CD14-positive monocyte (primary cell): ENCODE measurements around the gene PCDHA4. TPM values are rescaled to one million over a fixed set of nuclear protein-coding genes. Genes with fewer than 3 reads are reported as not detected.

ENCODE experiments used
- DNase-seq, 3 donors: peaks; one replicate each; pipeline ENCODE4 v3.0.0-alpha.2; 2011 to 2022
- H2AFZ ChIP-seq: 2 replicates; pipeline ENCODE4 v1.6.0; 2012; ENCODE audit warnings: mild to moderate bottlenecking, low read depth, low read length, inconsistent platforms; ENCODE audit not compliant: insufficient read depth, poor library complexity, severe bottlenecking
- H3K27ac ChIP-seq, 2 donors: 1 replicate in 1 of 2; 2 replicates in 1 of 2; pipeline ENCODE4 v1.5.1; 2012 to 2013; ENCODE audit warnings: low read length in 2 of 2, control low read depth in 1 of 2, inconsistent platforms in 1 of 2, low read depth in 1 of 2, mild to moderate bottlenecking in 1 of 2
- H3K27me3 ChIP-seq, 2 donors: one replicate each; pipeline versions ENCODE4 v1.6.0 to v1.6.1; 2011 to 2013; ENCODE audit warnings: low read length in 2 of 2; ENCODE audit not compliant: control insufficient read depth in 2 of 2, insufficient read depth in 2 of 2
- H3K36me3 ChIP-seq, 2 donors: replicated peaks in 1 of 2; 1 replicate in 1 of 2; 2 replicates in 1 of 2; pipeline versions ENCODE4 v1.5.1 to v1.6.1; 2012 to 2013; ENCODE audit warnings: low read length in 2 of 2, control low read depth in 1 of 2, inconsistent platforms in 1 of 2, mild to moderate bottlenecking in 1 of 2; ENCODE audit not compliant: insufficient read depth in 2 of 2, control insufficient read depth in 1 of 2
- H3K4me1 ChIP-seq, 2 donors: 1 replicate in 1 of 2; 2 replicates in 1 of 2; pipeline versions ENCODE4 v1.5.1 to v1.6.1; 2012 to 2013; ENCODE audit warnings: low read length in 2 of 2, control low read depth in 1 of 2, inconsistent platforms in 1 of 2, mild to moderate bottlenecking in 1 of 2, moderate library complexity in 1 of 2; ENCODE audit not compliant: insufficient read depth in 2 of 2, control insufficient read depth in 1 of 2
- H3K4me2 ChIP-seq: replicated peaks from 2 replicates; pipeline ENCODE3; 2012; ENCODE audit warnings: low read length, moderate library complexity, mild to moderate bottlenecking; ENCODE audit not compliant: poor library complexity, severe bottlenecking; ENCODE audit errors: extremely low read depth
- H3K4me3 ChIP-seq, 3 experiments: fragments of 200-600 bp in 1 of 3; sonication (generic) in 1 of 3; replicated peaks in 1 of 3; 1 replicate in 2 of 3; 2 replicates in 1 of 3; pipeline ENCODE4 v1.5.1; 2011 to 2013; ENCODE audit warnings: low read length in 3 of 3, mild to moderate bottlenecking in 3 of 3, control low read depth in 2 of 3, low read depth in 2 of 3, inconsistent platforms in 1 of 3, moderate library complexity in 1 of 3
- H3K79me2 ChIP-seq: 2 replicates; pipeline ENCODE4 v1.6.0; 2012; ENCODE audit warnings: mild to moderate bottlenecking, control low read depth, inconsistent platforms, low read length, moderate library complexity; ENCODE audit not compliant: insufficient read depth
- H3K9ac ChIP-seq: 2 replicates; pipeline ENCODE4 v1.6.0; 2017; ENCODE audit warnings: low read length, mild to moderate bottlenecking; ENCODE audit not compliant: insufficient read depth, poor library complexity, severe bottlenecking
- H3K9me3 ChIP-seq, 2 donors: replicated peaks in 1 of 2; 1 replicate in 1 of 2; 2 replicates in 1 of 2; pipeline versions ENCODE4 v1.5.1 to v1.6.1; 2012 to 2013; ENCODE audit warnings: low read length in 2 of 2, control low read depth in 1 of 2; ENCODE audit not compliant: control insufficient read depth in 1 of 2, insufficient read depth in 1 of 2
- H4K20me1 ChIP-seq: 2 replicates; pipeline ENCODE4 v1.6.0; 2012; ENCODE audit warnings: mild to moderate bottlenecking, low read length, control low read depth, moderate library complexity; ENCODE audit not compliant: insufficient read depth
- H3K27ac Mint-ChIP-seq, 7 donors: one replicate each; pipeline ENCODE4 v1.8.0; 2020; ENCODE audit warnings: mild to moderate bottlenecking in 7 of 7, mixed read lengths in 7 of 7, moderate library complexity in 6 of 7, inconsistent platforms in 2 of 7
- H3K27me3 Mint-ChIP-seq, 3 donors: one replicate each; pipeline ENCODE4 v1.8.0; 2021 to 2022; ENCODE audit warnings: low read depth in 3 of 3, mild to moderate bottlenecking in 3 of 3, mixed read lengths in 3 of 3, moderate library complexity in 3 of 3, inconsistent platforms in 1 of 3
- H3K36me3 Mint-ChIP-seq, 2 donors: one replicate each; pipeline ENCODE4 v1.8.0; 2020; ENCODE audit warnings: mixed read lengths in 2 of 2, inconsistent platforms in 1 of 2, mild to moderate bottlenecking in 1 of 2
- H3K4me1 Mint-ChIP-seq: one replicate; pipeline ENCODE4 v1.8.0; 2020; ENCODE audit warnings: mild to moderate bottlenecking, mixed read lengths
- H3K4me3 Mint-ChIP-seq, 2 donors: one replicate each; pipeline ENCODE4 v1.8.0; 2020; ENCODE audit warnings: mild to moderate bottlenecking in 2 of 2, mixed read lengths in 2 of 2, moderate library complexity in 1 of 2
- H3K9me3 Mint-ChIP-seq, 7 donors: one replicate each; pipeline ENCODE4 v1.8.0; 2020 to 2022; ENCODE audit warnings: mixed read lengths in 7 of 7, mild to moderate bottlenecking in 6 of 7, moderate library complexity in 6 of 7, inconsistent platforms in 2 of 7
- CTCF ChIP-seq: fragments of 200-600 bp; IDR thresholded peaks from one replicate; pipeline ENCODE4 v1.8.0; 2022; ENCODE audit warnings: antibody characterized with exemption, mild to moderate bottlenecking
- WGBS: methylation state at CpG from one replicate; pipeline ENCODE4 v1.1.5; 2013; ENCODE audit warnings: missing lambda C conversion rate; ENCODE audit not compliant: insufficient coverage; 5-methylcytosine and 5-hydroxymethylcytosine counted together
- intact Hi-C, 2 donors: fragments of 100-400 bp; cut with micrococcal nuclease; formaldehyde crosslinking; loops; one replicate each; pipeline versions ENCODE4 v1.15.0 to v1.15.1; 2023
- polyA plus RNA-seq, 3 donors: library from polyadenylated mRNA; depleted of rRNA in 1 of 3; unstranded in 2 of 3; stranded (reverse) in 1 of 3; fragments of 300-500 nt in 2 of 3; fragments of >200 nt in 1 of 3; fragmentation: Illumina TruSeq in 2 of 3; gene quantifications; 1 replicate in 2 of 3; 2 replicates in 1 of 3; pipeline ENCODE4 v1.2.3, GENCODE V29; 2012 to 2021

The PCDHA4 gene
- polyA plus RNA-seq, 3 donors = not detected

- intact Hi-C loops = no loop called here
- H3K27me3 Mint-ChIP-seq = peaks cover 21 to 39% (median 38%) of the 10 kb centered on the region in 3 donors
- H3K27ac Mint-ChIP-seq = no peak overlapping the region
- no peaks in the 10 kb centered on the region for H4K20me1 ChIP-seq
- H3K79me2 ChIP-seq = no peaks in the 10 kb centered on the region
- DNase-seq = no peak
- 20% methylated on average over 2 of the region's 2 CpGs for WGBS
- H3K9ac ChIP-seq = no peak overlapping the region
- no peak for TF ChIP-seq CTCF
- H3K9me3 ChIP-seq = peaks cover 48 to 98% of the 10 kb centered on the region in 2 donors
- H3K36me3 ChIP-seq = no peaks in the 10 kb centered on the region
- H3K4me3 ChIP-seq = no peak overlapping the region
- H3K4me1 ChIP-seq = peaks cover 0 to 6% of the 10 kb centered on the region in 2 donors
- H3K27ac ChIP-seq = no peak overlapping the region
- H3K36me3 Mint-ChIP-seq = peaks cover 3 to 12% of the 10 kb centered on the region in 2 donors
- H3K4me1 Mint-ChIP-seq = no peaks in the 10 kb centered on the region
- peaks cover 42 to 87% (median 70%) of the 10 kb centered on the region in 7 donors for H3K9me3 Mint-ChIP-seq
- no peak overlapping the region for H3K4me2 ChIP-seq
- H3K27me3 ChIP-seq = peaks cover 3 to 55% of the 10 kb centered on the region in 2 donors
- H3K4me3 Mint-ChIP-seq = no peak overlapping the region
- no peak overlapping the region for H2AFZ ChIP-seq
Measured at GRCh38 chr5:140791089-140791488, 15.8 kb upstream of the PCDHA4 start.

GRCh38 chr5:140794595-140795258, 12.1 kb upstream of the PCDHA4 start, which contains the start of gene PCDHA2:
TSS of gene PCDHA2 (plus strand) at chr5:140794852.
- Histone ChIP-seq H3K4me1 (peaks cover 0 to 6% of the 10 kb centered on the region in 2 donors), H3K27me3 (peaks cover 3 to 25% of the 10 kb centered on the region in 2 donors), H3K36me3 (no peaks in the 10 kb centered on the region), H2AFZ (no peak within 1 kb of the TSS), H3K4me3 (no peak within 1 kb of the TSS), H3K4me2 (no peak within 1 kb of the TSS), H3K79me2 (no peaks in the 10 kb centered on the region), H3K9ac (no peak within 1 kb of the TSS), H4K20me1 (no peaks in the 10 kb centered on the region), H3K9me3 (peaks cover 30 to 77% of the 10 kb centered on the region in 2 donors), H3K27ac (no peak within 1 kb of the TSS)
- H3K27me3 Mint-ChIP-seq = peaks cover 5 to 19% (median 14%) of the 10 kb centered on the region in 3 donors
- 24% methylated on average over 24 of the region's 27 CpGs for WGBS
- H3K4me3 Mint-ChIP-seq = peak within 1 kb of the TSS in 1 of 2 donors; percentile 39
- peaks cover 26 to 69% (median 48%) of the 10 kb centered on the region in 7 donors for H3K9me3 Mint-ChIP-seq
- H3K27ac Mint-ChIP-seq = no peak within 1 kb of the TSS
- intact Hi-C loops = no loop called here
- DNase-seq = no peak
- no peak for TF ChIP-seq CTCF
- no peaks in the 10 kb centered on the region for H3K4me1 Mint-ChIP-seq
- H3K36me3 Mint-ChIP-seq = peaks cover 0 to 1% of the 10 kb centered on the region in 2 donors
